Muscle of leg (tissue), 11 donors: ENCODE results near the gene OR4Q3. TPM values are rescaled to one million over a fixed set of nuclear protein-coding genes. Genes with fewer than 3 reads are reported as not detected.
"Not testable (repeated sequence)": the region's sequence is repeated elsewhere in the genome, so short reads cannot be mapped to it uniquely, and the experiment has no call there.

Experiments used
- DNase-seq: peaks from one replicate; pipeline ENCODE4 v3.0.0; 2013
- H3K27ac ChIP-seq: one replicate; pipeline ENCODE4 v1.5.1; 2013; ENCODE audit warnings: mild to moderate bottlenecking, low read length, control low read depth
- H3K27me3 ChIP-seq: one replicate; pipeline ENCODE4 v1.6.1; 2013; ENCODE audit warnings: low read length; ENCODE audit not compliant: control insufficient read depth, insufficient read depth
- H3K36me3 ChIP-seq: one replicate; pipeline ENCODE4 v1.6.1; 2013; ENCODE audit warnings: low read length; ENCODE audit not compliant: control insufficient read depth, insufficient read depth
- H3K4me1 ChIP-seq: one replicate; pipeline ENCODE4 v1.6.1; 2013; ENCODE audit warnings: low read length; ENCODE audit not compliant: control insufficient read depth, insufficient read depth
- H3K4me3 ChIP-seq: one replicate; pipeline ENCODE4 v1.5.1; 2013; ENCODE audit warnings: low read length, control low read depth
- H3K9me3 ChIP-seq: replicated peaks from 2 replicates; pipeline ENCODE4 v1.6.1; 2013; ENCODE audit warnings: low read depth, low read length; ENCODE audit not compliant: control insufficient read depth
- WGBS: methylation state at CpG from one replicate; pipeline ENCODE4 v1.1.5; 2013; ENCODE audit warnings: missing lambda C conversion rate; ENCODE audit not compliant: insufficient coverage; 5-methylcytosine and 5-hydroxymethylcytosine counted together
- polyA plus RNA-seq, 8 donors: library from polyadenylated mRNA; unstranded; fragments of 120-200 nt; gene quantifications; one replicate each; pipeline versions ENCODE4 v1.2.1 to v1.2.3, GENCODE V29; 2013; ENCODE audit warnings: inconsistent platforms in 1 of 8, low replicate concordance in 1 of 8; ENCODE audit not compliant: insufficient read length in 8 of 8, insufficient read depth in 1 of 8
- total RNA-seq: library from RNA; stranded (reverse); fragments of 120-200 nt; gene quantifications from one replicate; pipeline ENCODE4 v1.2.4, GENCODE V29; 2013

Gene OR4Q3
- total and polyA plus RNA-seq, 9 donors, result not detected

DNA sequence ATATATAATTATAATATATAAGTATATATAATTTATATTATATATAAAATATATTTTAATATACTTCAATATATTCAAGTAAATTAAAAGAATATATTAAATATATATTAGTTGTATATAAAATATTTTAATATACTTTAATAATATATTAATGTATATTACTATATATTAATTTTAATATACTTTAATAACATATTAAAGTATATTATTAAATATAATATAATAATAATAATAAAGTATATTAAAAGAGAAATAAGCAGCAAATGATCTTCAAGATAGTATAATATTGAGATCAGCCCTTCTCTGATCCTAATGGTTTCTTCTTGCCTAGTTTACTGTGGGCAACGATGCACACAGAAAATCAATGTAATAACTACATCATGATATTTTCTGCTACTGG, 32.2 kb downstream of the OR4Q3 start:
- no peak for DNase-seq
- Histone ChIP-seq H3K4me1 (no peaks in the 10 kb centered on the region), H3K36me3 (no peaks in the 10 kb centered on the region), H3K4me3 (no peak overlapping the region), H3K27me3 (no peaks in the 10 kb centered on the region), H3K9me3 (peaks cover 14% of the 10 kb centered on the region), H3K27ac (no peak overlapping the region)
- no CpG with 5 or more reads among the region's 1 CpG for WGBS

DNA sequence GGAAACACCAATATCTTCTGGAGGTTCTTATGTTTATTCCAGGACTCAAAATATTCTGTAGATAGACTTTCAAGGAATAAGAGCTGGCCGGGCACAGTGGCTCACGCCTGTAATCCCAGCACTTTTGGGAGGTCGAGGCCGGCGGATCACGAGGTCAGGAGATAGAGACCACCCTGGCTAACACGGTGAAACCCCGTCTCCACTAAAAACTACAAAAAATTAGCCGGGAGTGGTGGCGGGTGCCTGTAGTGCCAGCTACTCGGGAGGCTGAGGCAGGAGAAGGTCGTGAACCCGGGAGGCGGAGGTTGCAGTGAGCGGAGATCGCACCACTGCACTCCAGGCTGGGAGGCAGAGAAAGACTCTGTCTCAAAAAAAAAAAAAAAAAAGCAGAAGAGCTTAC, 42.5 kb downstream of the OR4Q3 start:
- H3K4me1 ChIP-seq, H3K27ac ChIP-seq, DNase-seq, H3K36me3 ChIP-seq, H3K27me3 ChIP-seq, H3K4me3 ChIP-seq: not testable (repeated sequence)
- peaks cover 15% of the 10 kb centered on the region for H3K9me3 ChIP-seq
- WGBS, result 78% methylated on average over 12 of the region's 16 CpGs

DNA sequence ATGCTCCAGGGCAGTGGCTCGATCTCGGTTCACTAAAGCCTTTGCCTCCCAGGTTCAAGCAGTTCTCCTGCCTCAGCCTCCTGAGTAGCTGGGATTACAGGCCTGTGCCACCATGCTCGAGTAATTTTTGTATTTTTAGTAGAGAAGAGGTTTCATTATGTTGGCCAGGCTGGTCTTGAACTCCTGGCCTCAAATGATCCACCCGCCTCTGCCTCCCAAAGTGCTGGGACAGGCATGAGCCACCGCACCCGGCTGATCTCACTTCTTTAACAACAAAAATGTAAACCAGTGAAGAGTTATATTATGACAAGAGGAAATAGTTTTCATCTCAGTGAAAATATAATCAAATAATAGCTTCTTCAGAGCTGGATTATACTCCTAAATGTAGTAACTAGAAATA, 43.9 kb downstream of the OR4Q3 start:
- not testable (repeated sequence) for H3K27ac ChIP-seq, H3K27me3 ChIP-seq, DNase-seq, H3K36me3 ChIP-seq, H3K4me1 ChIP-seq, H3K4me3 ChIP-seq
- no CpG with 5 or more reads among the region's 6 CpGs for WGBS
- H3K9me3 ChIP-seq, result peaks cover 11% of the 10 kb centered on the region

DNA sequence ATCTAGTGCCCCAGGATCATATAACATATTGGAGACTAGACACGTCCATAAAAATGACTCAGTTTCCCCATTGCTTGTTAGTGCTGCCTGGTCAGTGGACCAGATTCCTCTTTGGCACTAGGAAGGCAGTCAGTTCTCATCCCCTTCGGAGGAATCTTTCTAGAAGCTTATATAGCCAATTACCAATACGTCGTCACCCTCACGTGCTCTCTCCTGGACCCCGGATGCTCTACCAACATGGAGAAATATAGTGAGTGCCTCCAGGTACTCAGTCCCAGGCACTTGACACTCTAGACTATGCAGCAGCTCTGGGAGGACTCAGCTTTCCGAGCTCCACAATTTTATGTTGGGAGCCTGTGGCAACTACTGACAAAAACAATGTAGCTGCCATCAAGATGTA, 44.8 kb downstream of the OR4Q3 start:
- peaks cover 11% of the 10 kb centered on the region for H3K9me3 ChIP-seq
- DNase-seq, H3K27ac ChIP-seq, H3K36me3 ChIP-seq, H3K4me3 ChIP-seq, H3K4me1 ChIP-seq, H3K27me3 ChIP-seq: not testable (repeated sequence)
- WGBS, result 56% methylated on average over 7 of the region's 7 CpGs

DNA sequence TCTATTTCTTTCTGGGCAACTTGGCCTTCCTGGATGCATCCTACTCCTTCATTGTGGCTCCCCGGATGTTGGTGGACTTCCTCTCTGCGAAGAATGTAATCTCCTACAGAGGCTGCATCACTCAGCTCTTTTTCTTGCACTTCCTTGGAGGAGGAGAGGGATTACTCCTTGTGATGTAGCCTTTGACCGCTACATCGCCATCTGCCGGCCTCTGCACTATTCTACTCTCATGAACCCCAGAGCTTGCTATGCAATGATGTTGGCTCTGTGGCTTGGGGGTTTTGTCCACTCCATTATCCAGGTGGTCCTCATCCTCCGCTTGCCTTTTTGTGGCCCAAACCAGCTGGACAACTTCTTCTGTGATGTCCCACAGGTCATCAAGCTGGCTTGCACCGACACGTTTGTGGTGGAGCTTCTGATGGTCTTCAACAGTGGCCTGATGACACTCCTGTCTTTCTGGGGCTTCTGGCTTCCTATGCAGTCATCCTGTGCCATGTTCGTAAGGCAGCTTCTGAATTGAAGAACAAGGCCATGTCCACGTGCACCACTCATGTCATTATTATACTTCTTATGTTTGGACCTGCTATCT, 53.2 kb downstream of the OR4Q3 start:
- H3K9me3 ChIP-seq, result peaks cover 23% of the 10 kb centered on the region
- not testable (repeated sequence) for H3K27ac ChIP-seq, H3K36me3 ChIP-seq, H3K27me3 ChIP-seq, DNase-seq, H3K4me1 ChIP-seq, H3K4me3 ChIP-seq
- 65% methylated on average over 4 of the region's 10 CpGs for WGBS

Other genes starting within 250 kb of the OR4Q3 start
- not detected for gene OR11H2, start 29.7 kb upstream of the OR4Q3 start, total RNA-seq
- not detected for gene OR11H2, start 29.7 kb upstream of the OR4Q3 start, polyA plus RNA-seq
- gene OR4M1, start 29.9 kb downstream of the OR4Q3 start, total RNA-seq, result not detected
- gene OR4M1, start 29.9 kb downstream of the OR4Q3 start, polyA plus RNA-seq, result under 1 TPM in 1 of 8 donors, not detected in 7; 0.08 TPM
- gene OR4N2, start 60.2 kb downstream of the OR4Q3 start, total RNA-seq, result not detected
- not detected for gene OR4N2, start 60.2 kb downstream of the OR4Q3 start, polyA plus RNA-seq
- not detected for gene OR4K2, start 131.6 kb downstream of the OR4Q3 start, total RNA-seq
- under 1 TPM in 2 of 8 donors, not detected in 6; 0.03 to 0.19 TPM for gene OR4K2, start 131.6 kb downstream of the OR4Q3 start, polyA plus RNA-seq
- gene OR4K5, start 177.0 kb downstream of the OR4Q3 start, total RNA-seq, result not detected
- gene OR4K5, start 177.0 kb downstream of the OR4Q3 start, polyA plus RNA-seq, result not detected
- not detected for gene OR4K1, start 187.3 kb downstream of the OR4Q3 start, total RNA-seq
- not detected for gene OR4K1, start 187.3 kb downstream of the OR4Q3 start, polyA plus RNA-seq
- gene OR4K15, start 232.0 kb downstream of the OR4Q3 start, total RNA-seq, result not detected
- gene OR4K15, start 232.0 kb downstream of the OR4Q3 start, polyA plus RNA-seq, result not detected